A673 (cell line): ENCODE data around the gene AFF1.

Experiments used
- CTCF ChIP-seq: fragments of 300-800, 200-600 bp; sonication (generic); conservative IDR thresholded peaks from 2 replicates; pipeline ENCODE4 v1.5.1; 2017; ENCODE audit warnings: low read depth, mild to moderate bottlenecking, antibody characterized with exemption, low read length, moderate library complexity, mixed read lengths
- EZH2 ChIP-seq: fragments of 200-600 bp; sonication (generic); IDR thresholded peaks from 2 replicates; pipeline ENCODE4 v1.6.1; 2017; ENCODE audit warnings: borderline replicate concordance, low read depth, mild to moderate bottlenecking, mixed read lengths, antibody characterized with exemption, low read length; ENCODE audit not compliant: poor library complexity, severe bottlenecking

DNA sequence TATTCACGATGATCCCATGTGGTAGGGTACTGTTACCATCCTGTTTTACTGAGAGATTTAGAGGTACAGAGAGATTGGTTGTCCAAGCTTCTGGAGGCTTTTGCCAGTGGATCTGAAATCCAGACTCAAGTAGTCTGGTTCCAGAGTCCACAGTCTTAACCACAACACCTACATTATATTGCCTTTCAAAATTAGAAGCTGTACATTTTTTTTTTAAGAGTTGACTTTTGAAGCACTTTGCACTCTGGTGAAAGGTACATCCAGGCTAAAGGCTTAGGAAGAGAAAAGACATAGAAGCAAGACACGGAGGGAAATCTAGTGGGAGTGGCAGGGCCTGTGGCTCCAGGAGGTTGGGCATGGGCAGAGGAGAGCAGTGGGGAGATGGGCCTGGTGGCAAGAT is 122.1 kb downstream of the AFF1 start:
- TF ChIP-seq CTCF = no peak
- TF ChIP-seq EZH2 = no peak
